HG03460 (cell line): ENCODE results near the gene GLTP.

ENCODE experiments used
- ATAC-seq: cut with Tn5 transposase; IDR thresholded peaks from one replicate; pipeline ENCODE4 v1.9.1; 2021; ENCODE audit not compliant: unreplicated experiment

GLTP gene

DNA sequence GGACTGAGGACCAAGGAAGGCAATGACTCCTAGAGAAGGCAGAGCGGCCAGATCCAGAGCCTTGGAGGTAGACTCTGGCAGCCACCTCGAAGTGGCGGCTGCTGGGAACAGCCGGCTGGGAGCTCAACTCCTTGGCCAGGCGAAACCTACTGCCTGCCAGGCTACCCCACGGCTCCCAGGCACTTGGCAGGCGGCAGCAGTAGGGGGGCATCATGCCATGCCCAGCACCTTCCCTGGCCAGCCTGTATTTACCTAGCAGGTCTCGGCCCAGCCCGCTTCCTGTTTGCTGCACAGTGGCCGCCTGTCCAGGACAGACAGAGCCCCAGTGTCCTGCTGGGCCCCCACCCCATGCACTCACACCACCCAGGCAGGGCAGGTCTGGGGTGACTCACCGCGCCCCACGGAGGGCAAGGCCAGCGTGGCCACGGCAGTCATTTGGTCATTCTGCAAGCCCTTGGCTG lies 57.4 kb downstream of the GLTP start:
- no peak for ATAC-seq

DNA sequence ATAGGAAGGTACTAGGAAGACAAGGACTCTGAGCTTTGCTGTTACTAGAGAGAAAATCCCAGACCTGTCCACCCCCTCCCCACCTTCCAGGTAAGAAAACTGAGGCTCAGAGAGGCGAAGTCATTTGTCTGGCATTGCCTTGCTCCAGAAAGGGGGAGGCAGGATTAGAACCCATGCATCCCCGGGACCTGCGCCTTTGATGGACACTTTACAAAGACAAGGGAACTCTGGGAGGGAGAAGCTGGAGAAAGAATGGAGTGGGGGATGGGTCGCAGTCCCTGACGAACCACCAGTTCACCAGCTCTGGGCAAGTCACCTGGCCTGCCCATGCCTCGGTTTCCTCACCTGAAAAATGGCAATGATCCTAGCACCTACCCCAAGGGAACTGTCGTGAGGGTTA lies 57.9 kb downstream of the GLTP start:
- ATAC-seq: no peak

DNA sequence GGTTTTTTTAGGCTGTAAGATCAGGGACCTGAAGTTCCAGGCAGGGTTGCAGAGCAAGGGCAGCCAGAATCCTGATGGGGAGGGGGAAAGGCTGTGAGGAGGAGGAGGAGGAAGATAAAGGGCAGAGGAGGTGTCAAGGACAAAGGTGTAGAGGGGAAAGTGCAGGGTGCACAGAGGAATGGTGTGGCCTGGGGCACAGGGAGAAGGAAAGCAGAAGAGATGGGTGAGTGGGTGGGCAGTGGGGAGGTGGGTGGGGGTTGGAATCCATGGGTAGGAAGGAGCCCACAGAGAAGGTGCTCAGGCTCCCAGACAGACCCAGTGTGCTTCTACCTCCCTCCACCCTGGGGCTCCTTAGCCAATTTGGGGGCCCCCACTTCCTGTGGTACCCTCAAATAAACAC lies 58.4 kb downstream of the GLTP start:
- no peak for ATAC-seq

DNA sequence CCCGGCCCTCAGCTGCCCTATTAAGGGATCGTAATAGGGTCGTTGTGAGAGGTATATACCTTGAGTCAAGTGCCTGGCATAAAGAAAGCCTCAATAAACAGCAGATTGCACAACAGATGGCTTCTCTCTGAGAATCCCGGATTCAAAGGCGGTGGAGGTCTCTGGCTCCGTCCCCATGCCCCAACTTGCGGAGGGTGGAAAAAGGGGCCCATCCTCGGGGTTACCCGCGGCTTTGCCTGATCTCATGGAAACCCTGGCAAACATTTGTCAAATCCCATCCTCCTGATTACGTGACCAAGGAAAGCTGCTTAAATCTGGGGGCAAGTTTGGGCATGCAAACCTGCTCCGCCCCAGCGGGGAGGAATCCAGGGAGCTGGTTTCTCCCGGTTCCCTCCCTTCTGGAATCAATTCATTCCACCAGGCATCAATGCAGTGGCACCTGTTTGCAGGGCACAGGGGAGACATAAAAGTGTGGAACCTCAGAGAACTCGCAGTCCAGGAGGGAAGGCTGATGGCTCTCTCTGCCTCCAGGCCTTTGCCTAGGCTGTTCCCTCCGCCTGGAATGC lies 59.4 kb downstream of the GLTP start:
- ATAC-seq: no peak

DNA sequence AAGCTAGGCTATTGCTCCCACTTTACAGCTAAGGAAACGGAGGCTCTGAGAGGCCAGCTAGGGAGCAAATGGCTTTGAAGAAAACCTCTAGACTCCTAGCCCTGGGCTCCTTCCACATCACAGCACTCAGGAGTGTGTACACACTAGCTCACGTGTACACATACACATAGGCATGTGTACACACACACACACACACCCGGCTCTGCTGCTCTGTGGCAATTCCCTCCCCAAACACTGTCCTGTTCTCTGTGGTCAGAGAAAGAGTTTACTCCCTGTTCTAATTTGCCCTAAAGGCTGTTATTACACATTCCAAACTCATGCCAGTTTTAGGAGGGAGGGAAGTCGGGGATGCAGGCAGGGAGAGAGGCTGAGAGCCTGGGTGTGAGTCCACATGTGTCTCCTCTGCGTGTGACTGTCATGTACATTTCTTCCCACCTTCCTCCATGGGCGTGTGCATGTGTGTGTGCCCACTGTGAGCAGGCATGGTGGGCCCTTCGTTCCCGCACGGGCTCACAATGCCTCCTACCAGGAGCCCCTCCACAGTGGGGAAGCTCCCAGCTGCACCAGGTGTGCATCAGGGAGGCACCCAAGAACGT lies 61.3 kb downstream of the GLTP start:
- ATAC-seq: no peak

DNA sequence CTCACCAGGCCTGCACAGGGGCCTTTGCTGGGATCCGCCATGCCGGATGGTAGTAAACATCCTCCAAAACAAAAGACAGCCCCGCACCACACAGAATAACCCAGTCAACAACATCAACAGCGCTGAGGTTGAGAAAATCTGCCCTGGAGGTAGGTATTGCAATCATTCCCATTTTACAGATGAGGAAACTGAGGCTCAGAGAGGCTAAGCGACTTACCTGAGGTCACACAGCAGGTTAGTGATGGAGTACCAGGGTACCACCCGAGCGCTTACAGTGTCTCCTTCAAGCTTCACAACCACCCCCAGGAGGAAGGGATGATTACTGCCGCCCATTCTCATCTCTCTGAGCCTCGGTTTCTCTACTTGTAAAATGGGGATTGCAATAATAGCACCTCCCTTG lies 62.1 kb downstream of the GLTP start:
- no peak for ATAC-seq

DNA sequence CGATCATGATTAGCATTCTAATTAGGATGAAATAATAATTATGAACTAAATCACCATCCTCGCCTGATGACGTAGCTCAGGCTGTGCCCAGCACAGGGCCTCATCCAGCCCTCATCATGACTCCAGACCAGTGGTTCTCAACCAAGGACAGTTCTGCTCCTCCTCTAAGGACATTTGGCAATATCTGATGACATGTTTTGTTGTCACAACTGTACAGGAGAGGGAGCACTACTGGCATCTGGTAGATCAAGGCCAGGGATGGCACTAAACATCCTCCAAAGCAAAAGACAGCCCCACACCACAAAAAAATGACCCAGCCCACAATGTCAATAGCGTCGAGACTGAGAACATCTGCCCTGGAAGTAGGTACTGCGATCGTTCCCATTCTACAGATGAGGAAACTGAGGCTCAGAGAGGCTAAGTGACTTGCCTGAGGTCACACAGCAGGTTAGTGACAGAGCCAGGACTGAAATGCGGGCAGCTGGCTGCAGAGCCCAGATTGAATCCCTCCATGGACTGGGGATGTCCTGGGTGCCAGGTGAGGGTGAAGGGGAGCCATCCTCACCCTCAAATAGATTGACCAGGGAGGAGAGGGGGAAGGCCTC lies 62.6 kb downstream of the GLTP start:
- ATAC-seq: no peak

DNA sequence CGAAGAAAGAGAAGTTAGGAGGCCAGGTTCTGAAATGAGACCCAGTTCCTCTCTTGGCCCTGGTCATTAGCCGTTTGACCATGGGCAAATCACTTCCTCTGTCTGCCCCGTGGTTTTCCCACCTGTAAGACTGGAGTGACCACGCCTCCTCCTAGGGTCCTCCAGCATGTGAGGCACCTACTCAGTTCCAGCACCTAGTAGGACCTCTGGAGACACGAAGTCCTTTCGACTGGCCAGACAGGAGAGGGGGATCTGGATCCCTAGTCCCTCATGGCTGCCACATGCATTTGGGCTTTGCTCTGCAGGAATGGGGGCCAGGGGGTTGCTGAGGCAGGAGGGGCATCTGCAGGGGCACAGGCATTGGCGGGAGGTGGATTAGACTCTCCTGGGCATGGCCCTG lies 63.5 kb downstream of the GLTP start:
- no peak for ATAC-seq

DNA sequence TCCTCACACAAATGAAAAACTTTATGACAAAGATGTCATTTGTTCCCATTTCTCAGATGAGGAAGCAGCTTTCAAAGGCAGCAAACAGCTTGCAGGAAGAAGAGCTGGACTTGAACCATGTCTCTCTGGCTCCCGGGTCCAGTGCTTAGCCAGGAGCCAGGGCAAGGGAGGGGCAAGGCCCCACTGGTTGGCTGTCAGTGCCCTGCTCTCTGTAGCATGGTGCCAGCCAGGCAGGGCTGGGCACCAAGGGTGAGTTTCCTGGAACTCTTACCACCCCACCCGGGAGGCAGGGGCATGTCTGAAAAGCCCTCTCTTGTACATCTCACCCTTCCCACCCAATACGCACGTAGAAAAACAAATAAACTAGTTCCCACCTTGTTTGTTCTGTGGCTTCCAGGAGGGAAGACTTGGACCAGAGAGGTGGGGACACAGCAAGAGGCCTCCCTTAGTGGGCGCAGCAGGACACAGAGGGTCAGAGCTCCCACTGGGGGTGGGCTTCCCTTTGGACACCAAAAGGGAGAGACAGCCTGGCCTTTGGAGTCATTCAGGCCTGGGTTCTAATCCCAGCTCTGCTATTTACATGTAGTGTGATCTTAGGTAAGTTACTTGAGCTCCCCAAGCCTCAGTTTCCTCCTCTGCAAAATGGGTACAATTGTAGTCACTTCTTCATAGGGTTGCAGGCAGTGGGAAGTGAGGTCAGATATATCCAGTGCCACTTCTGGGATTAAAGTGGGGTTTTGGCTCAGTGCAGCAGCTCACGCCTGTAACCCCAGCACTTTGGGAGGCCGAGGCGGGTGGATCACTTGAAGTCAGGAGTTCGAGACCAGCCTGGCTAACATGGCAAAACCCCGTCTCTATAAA lies 64.4 kb downstream of the GLTP start:
- ATAC-seq: no peak

DNA sequence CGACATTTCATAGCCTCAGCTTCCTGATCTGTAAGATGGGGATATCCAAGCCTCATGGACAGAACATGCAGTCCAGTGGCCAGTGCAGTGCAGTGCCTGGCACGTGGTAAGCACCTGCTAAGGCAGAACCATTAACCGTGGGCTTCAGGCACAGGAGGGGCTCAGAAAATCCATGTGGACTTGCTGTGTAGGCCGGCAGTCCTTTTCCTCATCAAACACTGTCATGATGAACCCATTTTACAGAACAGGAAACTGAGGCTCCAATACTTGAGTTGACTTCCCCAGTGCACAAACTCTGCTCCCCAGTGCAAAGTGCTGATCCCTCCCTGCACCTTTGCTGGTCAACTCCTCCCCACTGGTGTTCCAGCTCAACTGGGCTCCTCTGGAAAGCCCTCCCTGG lies 65.1 kb downstream of the GLTP start:
- ATAC-seq: no peak

DNA sequence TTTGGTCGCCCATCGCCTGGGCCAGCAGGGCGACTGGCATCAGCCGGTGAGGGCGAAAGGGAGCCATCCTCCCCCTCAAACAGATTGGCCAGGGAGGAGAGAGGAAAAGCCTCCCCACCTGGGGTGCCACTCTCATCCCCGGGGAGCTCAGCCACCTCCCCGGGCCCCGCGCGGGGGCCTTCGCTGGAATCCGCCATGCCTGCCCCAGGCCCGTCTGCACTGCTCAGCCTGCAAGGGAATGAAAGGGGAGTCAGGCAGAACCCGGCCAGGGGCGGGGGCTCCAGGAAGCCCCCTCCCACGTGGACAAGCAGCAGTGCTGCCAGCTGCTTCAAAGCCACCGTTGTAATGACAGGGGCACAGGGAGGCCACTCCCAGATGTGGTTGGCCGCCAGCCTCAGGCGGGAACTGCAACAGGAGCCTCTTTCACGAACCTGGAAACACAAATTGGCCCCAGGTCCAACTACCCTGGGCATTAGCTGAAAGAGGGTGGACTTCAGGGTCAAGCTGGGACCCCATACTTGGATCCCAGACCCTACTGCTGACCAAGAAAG lies 65.7 kb downstream of the GLTP start:
- no peak for ATAC-seq

DNA sequence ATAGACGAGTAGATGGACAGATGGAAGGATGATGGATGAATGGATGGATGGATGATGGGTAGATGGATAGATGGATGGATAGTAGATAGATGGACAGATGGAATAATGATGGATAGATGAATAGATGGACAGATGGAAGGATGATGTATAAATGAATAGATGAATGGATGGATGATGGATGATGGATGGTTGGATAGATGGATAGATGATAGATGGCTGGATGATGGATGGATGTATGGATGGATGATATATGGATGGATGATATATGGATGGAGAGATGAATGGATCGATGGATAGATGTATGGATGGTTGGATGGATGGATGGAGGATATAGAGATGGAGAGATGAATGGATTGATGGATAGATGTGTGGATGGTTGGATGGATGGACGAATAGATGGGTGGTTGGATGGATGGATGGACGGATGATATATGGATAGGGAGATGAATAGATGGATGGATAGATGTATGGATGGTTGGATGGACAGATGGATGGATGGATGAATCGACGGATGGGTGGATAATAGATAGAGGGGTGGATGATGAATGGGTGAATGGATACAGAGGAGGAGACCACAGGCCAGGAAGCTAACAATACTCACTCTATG lies 66.4 kb downstream of the GLTP start:
- ATAC-seq: no peak

DNA sequence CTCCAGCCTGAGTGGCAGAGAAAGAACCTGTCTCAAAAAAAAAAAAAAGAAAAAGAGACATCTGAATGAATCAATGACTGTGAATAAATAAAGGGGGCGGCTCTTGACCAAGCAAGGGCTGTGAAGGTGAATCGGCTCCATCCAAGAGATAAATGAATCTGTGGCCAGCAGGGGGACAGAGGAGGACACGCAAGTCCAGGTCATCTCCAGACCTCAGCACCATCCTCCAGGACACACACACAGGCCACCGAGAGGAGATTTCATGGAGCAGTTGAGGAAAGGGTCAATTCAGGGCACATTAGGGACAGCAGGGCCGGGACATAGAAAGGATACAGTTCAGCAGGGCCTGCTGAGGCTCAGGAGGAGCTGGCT lies 68.7 kb downstream of the GLTP start:
- no peak for ATAC-seq

DNA sequence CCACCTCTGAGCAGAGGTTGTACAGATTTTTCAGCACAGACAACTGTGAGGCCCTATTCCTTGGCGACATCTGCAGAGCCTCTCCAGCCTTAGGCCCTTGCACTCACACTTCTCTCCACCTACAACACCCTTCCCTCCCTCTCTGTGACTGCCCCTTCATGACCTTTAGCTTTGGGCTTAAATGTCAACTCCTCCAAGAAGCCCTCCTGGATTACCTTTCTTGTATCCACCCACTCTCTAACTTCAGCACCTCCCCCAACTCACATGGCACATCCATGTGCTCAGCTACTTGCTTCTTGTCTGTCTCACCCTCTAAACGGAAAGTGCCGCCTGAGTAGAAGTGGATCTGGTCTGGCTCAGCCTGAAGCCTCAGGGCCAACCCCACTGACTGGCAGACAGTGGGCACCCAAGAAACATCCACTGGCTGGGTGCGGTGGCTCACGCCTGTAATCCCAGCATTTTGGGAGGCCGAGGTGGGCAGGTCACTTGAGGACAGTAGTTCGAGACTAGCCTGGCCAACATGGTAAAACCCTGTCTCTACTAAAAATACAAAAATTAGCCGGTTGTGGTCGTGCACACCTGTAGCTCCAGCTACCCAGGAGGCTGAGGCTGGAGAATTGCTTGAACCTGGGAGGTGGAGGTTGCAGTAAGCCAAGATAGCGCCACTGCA lies 69.3 kb downstream of the GLTP start:
- no peak for ATAC-seq

DNA sequence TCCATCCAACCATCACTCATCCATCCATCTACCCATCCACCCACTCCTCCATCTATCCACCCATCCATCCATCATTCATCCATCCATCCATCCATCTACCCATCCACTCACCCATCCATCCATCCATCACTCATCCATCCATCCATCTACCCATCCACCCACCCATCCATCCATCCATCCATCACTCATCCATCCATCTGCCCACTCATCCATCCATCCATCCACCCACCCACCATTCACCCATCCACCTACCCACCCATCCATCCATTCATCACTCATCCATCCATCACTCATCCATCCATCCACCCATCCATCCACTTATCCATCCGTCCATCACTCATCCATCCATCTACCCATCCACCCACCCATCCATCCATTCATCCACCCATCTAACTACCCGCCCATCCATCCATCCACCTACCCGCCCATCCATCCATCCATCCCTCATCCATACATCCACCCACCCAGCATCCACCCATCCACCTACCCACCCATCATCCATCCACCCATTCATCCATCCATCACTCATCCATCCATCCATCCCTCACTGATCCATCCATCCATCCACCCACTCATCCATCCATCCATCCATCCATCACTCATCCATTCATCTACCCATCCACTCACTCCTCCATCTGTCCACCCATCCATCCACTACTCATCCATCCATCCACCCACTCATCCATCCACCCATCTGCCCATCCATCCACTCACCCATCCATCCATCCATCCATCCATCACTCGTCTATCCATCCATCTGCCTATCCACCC lies 71.3 kb downstream of the GLTP start:
- no peak for ATAC-seq

DNA sequence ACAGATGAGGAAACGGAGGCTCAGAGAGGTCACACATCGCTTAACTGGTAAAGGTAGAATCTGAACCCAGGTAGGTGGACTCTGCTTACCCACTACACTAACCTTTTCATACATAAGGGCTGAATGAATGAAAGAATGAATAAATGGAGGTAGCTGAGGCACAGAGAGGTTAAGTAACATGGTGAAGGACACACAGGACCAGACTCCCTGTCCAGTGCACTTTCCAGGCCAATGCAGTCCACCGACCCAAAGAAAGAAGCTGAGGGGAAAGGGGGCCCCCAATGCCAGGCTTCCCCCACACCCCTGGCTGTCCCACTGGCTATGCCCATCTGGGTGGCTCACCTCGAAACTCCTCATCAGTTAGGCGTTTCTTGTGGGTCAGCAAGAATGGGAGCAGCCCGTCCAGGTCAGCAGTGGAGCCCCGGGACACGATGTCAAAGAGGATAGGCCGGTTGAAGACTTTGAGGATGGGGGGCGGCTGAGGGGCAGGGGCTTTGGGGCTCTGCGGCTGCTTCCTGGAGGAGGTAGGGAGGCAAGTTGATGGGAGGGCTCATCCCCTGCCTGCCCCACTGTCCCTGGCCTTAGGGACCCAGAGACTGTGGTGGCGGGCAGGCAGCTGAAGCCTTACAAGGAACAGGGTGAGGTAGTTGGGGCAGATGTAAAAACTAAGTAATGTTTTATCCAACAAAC lies 72.2 kb downstream of the GLTP start:
- no peak for ATAC-seq

DNA sequence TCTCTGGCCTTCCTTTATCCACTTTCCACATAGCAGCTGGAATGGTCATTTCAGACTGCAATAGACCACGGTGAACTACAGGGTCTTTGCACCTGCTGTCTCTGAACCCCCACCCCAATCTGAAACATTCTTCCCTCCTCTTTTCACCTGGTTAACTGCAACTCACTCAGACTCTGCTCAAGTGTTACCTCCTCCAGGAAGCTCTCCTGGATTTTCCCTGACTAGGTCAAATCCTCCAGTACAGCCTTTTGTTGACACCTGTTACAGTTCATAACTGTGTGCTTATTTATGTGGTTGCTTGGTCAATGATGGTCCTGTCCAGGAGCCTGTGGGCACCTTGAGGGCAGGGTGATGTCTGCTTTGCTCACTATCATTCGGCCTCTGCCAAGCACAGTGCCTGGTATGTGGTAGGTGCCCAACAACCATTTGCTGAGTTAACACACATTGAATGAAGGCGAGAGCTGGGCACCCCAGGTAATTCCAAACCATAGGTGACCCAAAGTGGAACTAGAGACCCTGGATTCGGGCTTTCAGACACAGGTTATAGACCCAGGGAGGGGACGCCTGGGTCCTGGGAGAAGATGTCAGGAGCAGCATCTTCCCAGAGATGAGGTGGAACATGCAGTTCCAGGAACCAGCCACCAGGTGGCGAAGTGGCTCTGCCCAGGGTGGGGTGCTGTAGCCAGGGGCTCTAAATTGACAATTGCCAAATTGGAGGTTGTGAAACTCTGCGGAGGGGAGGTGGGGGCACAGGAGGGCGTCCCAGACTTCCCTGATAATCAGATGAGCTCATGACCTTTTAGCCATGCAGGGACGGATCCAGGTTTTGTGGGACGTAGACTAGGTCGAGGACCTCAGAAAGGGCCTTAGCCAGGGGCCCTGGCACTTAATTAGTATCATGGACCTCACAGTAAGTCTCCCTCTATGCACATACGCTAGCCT lies 75.2 kb downstream of the GLTP start:
- no peak for ATAC-seq

DNA sequence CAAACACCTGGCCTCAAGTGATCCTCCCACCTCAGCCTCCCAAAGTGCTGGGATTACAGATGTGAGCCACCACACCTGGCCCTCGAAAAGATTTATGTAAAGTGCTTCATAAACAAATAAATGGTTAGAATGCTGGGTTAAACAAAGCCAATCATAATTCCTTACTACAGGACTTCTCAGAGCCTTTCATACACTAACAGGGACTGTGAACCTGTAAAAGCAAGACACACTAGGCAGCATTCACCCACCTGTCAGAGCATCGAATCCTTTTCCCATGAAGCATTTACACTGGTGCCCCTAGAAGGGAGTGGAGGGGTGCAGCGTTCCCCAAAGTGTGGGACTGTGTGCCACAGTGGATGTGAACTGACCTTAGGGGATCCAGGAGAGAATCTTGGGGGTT lies 76.7 kb downstream of the GLTP start:
- ATAC-seq: no peak
